Stimulated activated CD8-positive, alpha-beta memory T cell treated with anti-CD3 and anti-CD28 coated beads, Interleukin-7, amount 100 ng/mL, for 24 hours (primary cell): Measurements from ENCODE around the gene CDKN1C.

Source experiments
- DNase-seq: peaks from one replicate; pipeline ENCODE4 v3.0.0-alpha.2; 2020; ENCODE audit warnings: low read depth

Gene CDKN1C

DNA sequence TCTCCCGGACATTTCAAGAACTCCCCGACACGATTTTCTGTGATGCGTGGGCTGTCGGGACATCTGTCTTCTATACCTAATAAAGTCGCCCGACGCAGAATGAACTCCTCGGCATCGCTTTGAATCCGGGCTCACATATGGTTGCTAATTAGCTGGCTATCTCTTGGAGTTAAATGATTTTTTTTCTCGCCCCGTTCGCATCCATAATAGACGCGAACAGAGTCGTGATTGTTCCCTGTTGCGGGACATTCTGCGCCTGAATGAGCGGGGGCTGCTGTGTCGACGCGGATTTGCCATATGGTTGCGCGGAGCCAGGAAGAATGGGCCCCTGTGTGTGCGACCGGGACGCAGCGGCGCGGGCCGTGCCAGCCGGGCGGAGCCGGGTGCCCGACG, 16.4 kb downstream of the CDKN1C start:
- DNase-seq, result no peak

DNA sequence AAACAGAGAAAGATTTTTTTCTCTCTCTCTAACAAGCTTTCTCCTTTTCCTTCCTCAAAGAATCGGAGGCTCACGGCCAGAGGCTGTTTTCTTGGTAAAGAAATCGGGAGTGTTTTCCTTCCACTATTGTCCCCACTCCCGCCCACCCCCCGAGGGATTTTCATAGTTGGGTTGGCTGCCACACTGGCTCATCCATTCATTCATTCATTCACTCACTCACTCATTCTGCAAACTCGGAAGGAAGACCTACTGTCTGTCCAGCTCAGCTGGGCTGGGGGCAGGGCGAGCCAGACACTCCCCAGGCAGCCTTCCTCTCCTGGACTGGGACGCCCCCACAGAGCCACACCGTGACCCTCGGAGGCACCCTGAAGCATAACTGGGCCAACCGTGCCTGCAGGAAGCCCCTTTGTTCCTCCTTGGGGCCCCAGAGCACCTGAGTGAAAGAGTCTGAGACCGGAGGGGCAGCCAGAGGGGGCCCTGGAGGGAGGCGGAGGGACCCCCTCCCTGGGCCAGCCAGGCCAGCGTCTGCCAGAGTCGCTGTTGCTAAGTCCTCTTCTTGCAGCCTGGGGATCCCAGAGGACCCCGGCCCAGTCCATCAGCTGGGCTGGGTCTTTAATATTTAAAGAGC, 17.0 kb downstream of the CDKN1C start:
- no peak for DNase-seq

DNA sequence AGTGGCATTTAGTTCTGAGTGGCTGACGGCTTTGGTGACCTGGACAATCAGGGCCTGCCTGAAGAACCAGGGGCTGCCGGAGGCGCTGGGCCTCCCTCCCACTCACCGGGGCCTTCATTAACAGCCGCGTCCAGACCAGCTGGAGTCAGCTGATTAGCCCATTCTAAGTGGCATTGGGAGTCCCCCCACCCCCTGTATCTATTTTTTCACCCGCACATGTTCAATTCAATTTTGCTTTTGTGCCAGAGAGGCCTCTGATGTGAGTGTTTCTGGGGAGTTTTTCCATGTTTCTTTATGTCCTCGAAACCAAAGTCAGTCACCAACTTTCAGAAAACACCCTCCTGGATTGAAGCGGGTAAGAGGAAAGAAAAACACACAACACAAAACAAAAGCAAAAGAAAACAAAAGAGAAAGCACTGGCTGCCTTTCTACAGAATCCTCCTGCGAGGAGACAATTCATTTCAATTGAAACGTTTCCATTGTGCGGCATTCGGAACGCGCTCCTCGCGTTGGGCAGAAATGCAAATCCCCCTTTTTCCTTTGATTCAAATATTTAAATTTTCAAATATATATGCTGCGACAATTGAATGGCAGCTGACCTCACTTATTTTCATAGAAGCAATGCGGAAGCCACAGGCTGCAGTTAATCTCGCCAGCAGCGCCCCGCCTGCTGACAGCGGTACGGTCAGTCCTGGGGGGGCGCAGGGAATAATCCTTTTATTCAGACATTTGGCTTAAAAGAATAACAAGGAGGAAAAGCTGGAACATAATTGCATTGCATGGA, 17.7 kb downstream of the CDKN1C start:
- no peak for DNase-seq

DNA sequence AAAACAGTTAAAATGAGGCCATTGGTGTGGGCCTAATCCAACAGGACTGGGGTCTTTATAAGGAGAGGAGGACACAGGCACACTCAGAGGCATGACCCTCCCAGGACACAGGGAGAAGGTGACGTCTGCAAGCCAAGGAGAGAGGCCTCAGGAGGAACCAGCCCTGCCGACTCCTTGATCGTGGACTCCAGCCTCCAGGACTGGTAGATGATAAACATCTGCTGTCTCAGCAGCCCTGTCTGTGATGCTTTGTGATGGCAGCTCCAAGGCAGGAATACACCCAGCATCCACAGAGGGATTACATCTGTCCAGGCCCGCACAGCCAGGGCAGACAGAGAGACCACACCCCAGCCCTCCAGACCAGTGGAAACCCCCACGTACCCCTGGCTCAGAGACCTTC, 18.4 kb downstream of the CDKN1C start:
- DNase-seq, result no peak

DNA sequence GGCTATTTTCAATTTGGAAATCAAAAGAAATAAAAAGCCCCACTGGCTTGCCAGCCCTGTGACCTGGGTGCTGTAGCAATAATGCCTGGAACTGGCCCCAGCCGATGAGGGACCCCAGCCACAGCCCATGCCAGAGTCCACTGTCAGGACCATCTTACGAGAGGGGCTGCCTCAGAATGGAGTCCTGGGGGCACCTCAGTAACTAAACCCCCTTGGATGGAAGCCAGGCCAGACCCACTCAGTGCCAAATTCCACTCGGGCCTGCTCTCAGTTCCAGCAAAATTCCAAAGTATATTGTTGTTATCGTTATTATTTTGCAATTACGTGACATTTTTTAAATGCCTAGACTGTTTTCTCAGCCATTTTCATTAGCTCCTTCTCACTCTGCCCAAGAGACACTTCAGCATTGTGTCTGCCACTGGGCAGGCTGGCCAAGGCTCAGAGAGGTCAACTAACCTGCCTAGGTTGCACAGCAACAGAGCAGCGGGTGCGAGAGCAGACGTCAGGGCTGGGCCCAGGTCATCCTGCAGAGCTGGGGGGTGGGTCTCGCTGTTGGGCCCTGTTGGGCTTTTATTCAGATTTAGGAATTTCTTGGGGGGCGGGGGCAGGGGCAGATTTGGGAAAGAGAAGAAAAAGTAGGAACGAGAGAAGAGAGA, 19.5 kb downstream of the CDKN1C start:
- DNase-seq, result no peak

DNA sequence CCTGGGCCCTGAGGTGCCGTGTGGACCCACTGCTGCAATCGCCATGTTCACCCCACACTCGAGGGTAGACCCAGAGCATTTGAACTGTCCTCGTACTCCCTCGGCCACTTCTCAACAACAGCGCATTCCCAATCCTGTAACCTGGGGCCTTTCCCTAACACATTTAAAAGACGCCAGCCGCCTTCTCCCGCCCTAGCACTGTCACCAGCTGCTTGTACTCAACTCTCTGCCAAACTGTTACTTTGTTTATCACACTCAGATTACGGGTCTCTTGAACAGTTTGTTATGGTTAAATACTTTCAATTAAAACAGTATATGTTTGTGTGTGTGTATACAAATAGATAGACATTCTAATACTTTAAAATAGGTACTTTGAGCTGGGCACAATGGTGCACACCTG, 20.7 kb downstream of the CDKN1C start:
- no peak for DNase-seq

DNA sequence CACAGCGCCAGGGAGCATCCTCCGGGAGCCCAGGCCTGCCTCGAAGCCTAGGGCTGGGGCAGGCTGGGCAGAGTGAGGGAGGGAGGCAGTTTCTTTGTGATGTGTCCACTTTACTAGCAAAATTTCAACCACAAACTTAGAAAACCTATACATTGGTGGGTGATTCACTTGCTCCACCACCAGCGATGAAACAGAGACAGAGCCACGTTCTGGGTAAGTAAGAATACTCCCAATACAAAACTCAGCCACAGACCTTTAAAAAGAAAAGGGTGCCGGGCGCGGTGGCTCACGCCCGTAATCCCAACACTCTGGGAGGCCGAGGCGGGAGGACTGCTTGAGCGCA, 22.3 kb downstream of the CDKN1C start:
- DNase-seq, result no peak

DNA sequence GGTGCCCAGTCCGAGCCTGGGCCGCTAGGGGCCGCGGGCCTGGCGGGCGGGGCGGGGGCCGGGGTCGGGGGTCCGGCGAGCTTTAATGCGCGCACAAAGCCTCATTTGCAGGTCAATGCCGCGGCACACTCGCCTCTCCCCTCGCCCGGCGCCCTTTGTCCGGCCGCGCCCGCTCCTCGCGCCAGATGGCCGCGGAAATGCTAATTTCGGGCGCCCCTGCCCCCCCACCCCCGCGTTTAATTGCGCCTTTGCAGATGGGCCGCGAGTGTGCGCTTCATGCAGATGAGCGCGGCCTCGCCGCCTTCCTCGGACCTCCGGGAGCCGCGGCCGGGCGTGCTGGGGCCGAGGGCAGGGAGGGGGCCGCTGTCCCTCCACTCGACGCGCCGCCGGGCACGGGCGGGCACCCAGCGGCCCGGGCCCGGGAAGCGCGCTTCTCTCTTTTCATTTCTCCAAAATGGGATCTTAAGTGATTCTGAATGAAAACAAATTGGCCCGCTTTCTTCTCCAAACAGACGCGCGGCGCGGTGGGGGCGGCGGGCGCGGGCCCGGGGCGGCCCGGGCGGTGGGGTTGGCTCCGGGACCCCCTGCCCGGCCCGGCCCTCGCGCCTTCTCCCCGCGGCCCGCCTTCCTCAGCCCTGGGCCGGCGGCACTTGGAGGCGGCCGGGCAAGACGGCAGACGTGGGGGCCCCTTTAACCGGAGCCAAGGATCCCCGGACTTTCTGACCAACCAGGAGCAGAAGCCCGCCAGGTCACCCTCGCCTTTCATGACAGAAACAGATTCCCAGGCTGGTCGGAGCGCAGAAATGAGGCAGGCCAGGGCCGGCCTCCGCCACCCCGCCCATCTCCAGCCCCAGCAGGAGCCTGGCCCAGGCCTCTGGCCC, 22.9 kb downstream of the CDKN1C start:
- DNase-seq, result no peak

DNA sequence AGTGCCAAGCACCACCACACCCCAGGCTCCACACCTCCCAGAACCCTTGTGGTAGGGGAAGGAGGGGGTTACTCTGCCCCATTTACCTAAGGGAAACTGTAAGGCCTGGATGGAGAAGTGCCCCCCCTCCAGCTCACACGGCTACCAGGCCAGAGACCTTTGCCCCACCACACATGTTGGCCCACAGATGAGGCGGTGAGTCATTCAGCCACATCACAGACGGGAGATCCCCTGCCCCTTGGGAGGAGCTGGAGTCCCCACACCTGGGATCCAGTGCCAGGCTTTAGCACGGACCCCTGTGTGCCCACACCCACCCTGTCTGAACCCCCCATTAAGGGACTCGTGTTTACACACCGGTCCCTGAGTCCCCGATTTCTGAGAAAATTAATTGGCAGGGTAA, 24.9 kb downstream of the CDKN1C start:
- no peak for DNase-seq

DNA sequence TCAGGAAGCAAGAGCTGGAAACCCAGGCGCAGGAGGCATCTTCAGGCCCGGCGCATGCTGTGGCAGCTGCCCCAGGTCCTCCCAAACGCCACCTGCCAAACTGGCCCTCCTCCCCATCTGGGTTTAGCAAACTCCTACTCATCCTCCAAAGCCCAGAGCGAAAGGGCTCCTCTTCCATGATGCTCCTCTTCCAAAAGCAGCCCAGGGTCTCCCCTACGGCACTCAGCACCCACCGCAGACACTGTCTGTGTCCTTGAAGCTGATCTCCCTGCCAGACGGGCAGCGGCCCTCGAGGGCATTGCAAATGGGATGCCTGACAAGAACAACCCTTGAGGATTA, 25.9 kb downstream of the CDKN1C start:
- DNase-seq, result no peak

DNA sequence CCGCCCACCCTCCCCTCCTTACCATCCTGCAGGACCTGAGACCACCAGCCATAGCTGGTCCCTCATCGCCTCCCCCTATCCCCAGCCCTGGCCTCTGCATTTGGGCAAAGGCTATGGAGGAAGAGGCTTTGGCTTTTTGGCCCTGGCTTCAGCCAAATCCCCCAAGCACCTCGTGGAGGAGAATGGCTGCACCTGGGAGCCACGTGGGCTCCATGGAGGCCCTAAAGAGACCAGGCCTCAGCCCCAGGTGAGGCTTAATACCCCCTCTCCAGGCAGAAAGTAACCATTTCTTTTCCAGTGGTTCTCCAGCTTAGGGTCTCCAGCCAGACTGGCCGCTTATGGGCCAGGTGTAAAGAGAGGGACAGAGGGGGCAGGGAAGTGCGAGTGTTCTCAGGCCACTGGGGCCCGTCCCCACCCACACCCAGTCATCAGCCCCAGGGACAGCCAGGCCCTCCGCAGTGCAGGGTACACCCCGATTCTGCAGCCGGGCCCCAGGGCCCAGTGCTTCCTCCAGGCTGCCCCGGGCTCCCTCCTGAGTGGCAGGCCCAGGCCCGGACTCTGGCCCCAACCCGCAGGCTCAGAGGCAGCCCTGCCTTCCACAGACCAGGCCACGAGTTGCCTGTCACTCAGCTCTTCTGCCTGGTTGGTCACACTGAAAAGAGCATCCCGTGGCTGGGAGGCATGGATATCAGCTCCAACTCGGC, 26.4 kb downstream of the CDKN1C start:
- DNase-seq, result no peak

DNA sequence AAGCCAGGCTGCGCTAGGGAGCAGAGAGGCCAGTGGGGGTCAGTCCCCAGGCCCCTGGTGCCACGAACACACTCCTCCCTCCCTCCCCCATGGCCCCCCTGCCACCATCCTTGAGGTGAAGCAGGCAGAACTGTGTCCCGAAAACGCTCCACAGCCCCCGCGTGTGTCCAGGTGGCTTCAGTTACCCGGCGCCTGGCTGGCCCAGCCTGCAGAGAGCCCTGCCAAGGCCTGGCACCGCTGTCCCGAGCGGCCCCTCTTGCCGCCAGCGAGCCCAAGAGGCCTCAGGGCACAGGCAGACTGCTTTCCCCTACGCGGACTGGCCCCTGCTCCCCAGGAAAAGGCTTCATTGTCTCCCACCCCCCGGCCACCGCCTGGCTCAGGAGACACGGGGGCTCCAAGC, 27.7 kb downstream of the CDKN1C start:
- no peak for DNase-seq

DNA sequence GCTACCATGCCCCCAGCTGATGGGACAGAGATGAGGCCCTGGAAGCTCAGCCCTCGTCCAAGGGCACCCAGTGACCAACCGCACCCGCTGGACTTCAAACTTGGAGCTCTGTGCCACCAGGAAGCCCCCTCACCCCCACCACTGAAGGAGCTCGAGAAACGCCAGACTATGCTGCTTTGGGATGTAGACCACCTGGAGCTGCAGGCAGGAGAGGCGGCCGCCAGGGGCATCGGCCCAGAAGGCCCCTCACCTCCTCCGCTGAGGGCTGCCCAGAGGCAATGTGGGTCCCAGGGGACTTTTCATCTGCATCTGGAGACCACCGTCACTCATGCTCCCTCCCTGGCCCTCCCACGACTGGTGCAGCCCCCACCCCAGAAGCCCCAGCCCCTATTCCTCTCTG, 28.3 kb downstream of the CDKN1C start:
- no peak for DNase-seq

DNA sequence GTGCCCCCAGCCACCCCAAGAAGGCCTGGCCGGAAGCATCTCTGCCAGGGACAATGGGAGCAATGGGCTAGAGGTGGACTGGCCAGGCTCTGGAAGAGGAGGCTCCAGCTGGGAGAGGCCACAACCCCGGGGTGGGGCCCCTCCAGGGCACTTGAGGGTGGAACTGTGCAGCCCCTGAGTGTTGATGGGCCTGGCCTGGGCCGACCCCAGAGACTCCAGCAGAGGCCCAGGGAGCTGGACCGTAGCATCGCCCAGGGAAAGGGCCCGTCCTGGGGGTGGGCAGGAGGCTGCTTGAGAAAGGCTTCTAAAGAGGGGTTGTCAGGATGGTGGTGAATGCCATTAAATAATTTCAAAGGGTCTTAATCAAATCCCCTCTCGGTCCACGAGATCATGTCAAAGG, 30.4 kb downstream of the CDKN1C start:
- no peak for DNase-seq

DNA sequence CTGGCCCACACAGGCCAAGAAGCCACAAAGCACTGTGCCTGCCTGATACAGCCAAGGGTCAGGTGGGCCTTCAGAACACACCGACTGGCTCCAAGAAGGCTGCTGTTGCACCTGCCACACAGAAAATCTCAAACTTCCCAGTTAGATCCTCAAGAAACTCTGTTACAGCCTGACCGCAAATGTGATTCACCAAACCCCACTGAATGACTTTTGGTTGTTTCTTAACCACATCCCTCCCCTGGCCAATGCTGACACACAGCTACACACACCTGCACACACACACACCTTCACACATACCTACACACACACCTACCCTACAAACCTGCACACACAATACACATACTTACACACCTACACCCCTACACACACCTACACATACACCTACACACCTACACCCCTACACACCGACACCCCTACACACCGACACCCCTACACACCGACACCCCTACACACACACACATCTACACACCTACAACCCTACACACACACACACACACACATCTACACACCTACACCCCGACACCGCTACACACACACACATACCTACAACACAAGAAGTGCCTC, 31.5 kb downstream of the CDKN1C start:
- DNase-seq, result no peak

DNA sequence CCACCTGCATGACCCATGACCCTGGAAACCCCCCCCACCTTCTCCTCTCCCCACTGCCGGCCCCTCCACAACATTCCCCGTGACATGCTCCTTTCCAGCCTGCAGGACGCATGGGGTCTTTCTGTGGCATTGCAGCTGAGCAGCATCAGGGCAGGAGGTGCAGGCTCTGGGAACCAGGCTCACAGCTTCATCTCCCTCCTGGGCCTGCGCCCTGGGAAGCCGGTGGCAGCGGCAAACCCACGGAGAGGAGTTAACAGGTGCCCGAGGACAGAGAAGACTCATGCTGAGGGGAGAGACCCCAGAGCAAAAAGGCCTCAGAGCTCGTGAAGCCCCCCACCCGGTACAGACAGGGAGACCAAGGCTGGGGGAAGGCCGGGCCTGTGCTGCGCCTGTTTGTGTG, 32.2 kb downstream of the CDKN1C start:
- no peak for DNase-seq

DNA sequence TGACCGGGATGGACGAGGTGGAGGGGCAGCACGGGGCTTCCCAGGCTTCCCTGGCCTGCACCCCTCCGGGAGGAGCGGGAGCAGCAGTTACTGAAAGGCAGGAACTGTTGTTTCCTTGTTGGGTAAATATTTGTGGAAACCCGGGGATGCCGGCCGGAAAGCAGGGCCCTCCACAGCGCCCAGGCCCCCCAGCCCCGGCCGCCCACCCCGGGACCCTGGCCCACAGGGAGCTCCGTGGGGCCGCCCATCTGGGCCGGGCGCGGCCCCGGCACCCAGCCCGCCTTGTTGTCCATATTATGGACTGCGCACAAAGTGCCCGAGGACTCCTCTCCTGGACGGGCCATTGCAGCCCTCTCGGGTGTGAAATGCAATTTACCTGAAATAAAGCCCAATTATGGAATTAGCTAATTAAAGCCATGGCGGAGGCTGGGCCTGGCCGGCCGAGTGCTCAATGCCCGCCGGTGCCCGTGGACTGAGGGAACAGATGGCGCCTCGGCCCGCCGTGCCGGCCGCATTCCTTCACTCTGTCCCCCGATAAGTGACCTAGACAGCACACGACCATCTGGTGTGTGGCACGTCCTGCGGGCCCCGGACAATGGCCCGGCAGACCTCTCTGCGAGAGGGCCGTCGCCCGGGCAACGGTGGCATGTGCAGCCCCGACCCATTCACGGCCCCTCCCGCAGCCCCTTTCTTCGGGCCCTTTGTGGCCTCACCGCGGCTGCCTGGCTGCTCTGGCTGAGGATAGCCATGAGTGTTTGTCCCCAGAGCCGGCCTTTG, 35.4 kb downstream of the CDKN1C start:
- no peak for DNase-seq

DNA sequence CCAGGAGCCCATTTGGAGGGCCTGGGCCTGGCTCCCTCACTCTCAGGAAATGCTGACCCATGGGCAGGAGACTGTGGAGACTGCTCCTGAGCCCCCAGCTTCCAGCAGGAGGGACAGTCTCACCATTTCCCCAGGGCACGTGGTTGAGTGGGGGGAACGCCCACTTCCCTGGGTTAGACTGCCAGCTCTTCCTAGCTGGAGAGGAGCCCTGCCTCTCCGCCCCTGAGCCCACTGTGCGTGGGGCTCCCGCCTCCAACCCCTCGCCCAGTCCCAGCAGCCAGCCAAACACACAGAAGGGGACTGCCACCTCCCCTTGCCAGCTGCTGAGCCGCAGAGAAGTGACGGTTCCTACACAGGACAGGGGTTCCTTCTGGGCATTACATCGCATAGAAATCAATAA, 37.1 kb downstream of the CDKN1C start:
- DNase-seq, result no peak

DNA sequence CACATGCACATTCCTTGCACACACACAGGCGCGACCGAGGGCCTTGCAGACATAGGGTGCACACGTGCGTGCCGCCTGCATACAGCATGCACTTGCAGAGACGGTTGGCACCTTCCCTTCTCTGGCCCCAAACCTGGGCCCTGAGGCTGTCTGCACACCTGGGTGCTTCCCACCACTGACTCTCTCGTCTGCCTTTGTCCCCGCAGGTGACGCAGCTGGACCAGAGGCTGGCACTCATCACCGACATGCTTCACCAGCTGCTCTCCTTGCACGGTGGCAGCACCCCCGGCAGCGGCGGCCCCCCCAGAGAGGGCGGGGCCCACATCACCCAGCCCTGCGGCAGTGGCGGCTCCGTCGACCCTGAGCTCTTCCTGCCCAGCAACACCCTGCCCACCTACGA, 38.0 kb downstream of the CDKN1C start:
- no peak for DNase-seq

DNA sequence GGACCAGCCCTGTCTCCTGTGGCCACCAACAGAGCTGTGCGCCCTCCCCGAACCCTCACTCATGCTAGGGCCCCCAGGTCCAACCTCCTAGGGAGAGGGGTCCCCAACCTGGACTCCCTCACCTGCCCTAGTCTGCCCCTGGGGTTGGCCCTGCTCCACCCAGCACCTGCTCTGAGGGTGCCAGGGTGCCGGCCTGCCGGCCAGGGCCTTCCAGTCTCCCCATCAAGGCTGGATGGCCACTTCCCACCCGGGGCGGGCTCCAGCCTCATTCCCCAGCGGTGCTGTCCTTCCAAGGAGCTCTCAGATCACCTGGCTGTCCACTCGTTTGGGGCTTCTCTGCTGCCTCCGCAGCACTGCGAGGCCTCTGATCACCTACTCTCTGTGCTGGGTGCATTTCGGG, 39.1 kb downstream of the CDKN1C start:
- no peak for DNase-seq

DNA sequence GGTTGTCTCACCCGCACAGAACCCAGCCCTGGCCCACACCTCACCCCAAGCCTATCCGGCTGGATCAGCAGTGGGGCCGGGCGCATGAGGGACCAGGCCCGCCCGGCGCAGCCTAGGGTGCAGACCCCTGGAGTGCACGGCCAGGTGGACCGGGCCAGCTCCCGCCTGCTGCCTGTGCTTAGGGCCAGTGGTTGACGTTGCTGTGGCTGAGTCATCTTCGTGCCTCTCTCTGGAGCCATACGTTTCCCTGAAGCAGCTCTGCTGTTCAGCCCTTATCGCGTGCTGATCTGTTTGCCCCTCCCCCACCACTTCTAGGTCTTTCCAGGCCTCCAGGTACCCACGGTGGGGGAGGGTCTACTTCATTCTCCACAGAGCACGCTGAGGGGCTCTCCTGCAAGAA, 39.5 kb downstream of the CDKN1C start:
- DNase-seq, result no peak
